Measurements from ENCODE around the gene KCNK3.

- TF ChIP-seq CTCF (IDR thresholded peaks at IDR 0.05) (no peak), POLR2A (IDR thresholded peaks at IDR 0.05) (no peak), EP300 (IDR thresholded peaks at IDR 0.05) (no peak)
These were observed 46.8 kb upstream of the KCNK3 start for GRCh38 chr2:26645762-26646161.

Measured in ovary (tissue), 3 donors.